ENCODE measurements around the gene PRR33.

DNA sequence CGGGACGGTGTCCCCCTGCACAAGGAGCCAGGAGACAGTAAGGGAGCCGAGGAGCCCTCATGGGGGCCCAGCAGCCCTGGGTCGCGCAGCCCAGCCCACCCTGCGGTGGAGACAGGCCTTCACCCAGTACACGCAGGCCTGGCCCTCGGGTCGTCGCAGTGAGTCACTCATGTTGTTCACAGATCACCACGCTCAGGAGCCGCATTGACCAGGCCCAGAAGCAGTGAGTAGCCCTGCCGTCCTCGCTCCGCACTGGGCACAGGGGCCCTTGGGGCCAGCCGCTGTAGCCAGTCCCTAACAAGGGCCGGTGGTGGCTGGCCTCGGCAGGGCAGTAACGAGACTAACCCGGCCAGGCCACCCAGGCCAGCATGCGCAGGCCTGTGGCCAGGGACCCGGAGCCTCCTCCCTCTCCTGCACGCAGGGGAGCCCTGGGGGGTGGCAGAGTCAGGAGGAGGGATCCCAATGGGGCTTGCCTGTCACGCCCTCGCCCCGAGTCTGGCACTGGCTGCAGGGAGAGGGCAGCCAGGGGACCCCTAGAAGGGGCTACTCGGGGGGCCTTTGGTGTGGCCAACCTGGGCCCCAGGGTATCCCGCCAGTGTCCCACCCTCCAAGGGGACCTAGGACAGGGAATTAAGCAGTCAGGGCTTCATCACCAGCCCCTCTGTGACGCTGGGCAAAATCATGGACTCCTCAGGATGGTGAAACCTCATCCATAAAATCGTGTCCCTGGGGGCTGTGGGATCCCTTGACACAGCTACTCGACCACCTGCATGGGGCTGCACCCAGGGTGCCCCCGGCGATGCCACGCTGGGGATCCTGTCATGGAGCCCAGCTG is 45.3 kb upstream of the PRR33 start:
- TF ChIP-seq, protein P1, sequence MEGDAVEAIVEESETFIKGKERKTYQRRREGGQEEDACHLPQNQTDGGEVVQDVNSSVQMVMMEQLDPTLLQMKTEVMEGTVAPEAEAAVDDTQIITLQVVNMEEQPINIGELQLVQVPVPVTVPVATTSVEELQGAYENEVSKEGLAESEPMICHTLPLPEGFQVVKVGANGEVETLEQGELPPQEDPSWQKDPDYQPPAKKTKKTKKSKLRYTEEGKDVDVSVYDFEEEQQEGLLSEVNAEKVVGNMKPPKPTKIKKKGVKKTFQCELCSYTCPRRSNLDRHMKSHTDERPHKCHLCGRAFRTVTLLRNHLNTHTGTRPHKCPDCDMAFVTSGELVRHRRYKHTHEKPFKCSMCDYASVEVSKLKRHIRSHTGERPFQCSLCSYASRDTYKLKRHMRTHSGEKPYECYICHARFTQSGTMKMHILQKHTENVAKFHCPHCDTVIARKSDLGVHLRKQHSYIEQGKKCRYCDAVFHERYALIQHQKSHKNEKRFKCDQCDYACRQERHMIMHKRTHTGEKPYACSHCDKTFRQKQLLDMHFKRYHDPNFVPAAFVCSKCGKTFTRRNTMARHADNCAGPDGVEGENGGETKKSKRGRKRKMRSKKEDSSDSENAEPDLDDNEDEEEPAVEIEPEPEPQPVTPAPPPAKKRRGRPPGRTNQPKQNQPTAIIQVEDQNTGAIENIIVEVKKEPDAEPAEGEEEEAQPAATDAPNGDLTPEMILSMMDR (IDR thresholded peaks at IDR 0.05; ENCODE audit: borderline replicate concordance, extremely low read depth, low read length, poor library complexity, severe bottlenecking), result no peak
- TF ChIP-seq EZH2 (IDR thresholded peaks at IDR 0.05; ENCODE audit: borderline replicate concordance, low read depth, low read length, severe bottlenecking), result no peak

Data from DND-41 (cell line).